HepG2 (cell line): ENCODE data around the gene SPI1. TPM values are rescaled to one million over a fixed set of nuclear protein-coding genes. Genes with fewer than 3 reads are reported as not detected.

Experiments
- ARNTL ChIP-seq: sonication (generic); formaldehyde crosslinking; IDR thresholded peaks from 2 replicates; pipeline ENCODE4 v1.4.0; 2020; ENCODE audit warnings: mild to moderate bottlenecking, missing genetic modification reagents
- HNF1A ChIP-seq, 2 experiments: sonication (generic) in 1 of 2; formaldehyde crosslinking in 1 of 2; IDR thresholded peaks; 2 replicates each; pipeline versions ENCODE4 v1.4.0 to v1.6.1; 2016 to 2020; ENCODE audit warnings: borderline replicate concordance in 1 of 2, low read depth in 1 of 2, mild to moderate bottlenecking in 1 of 2, missing genetic modification reagents in 1 of 2
- HNRNPUL1 ChIP-seq: fragments of 200-400 bp; formaldehyde crosslinking; IDR thresholded peaks from 2 replicates; pipeline ENCODE4 v1.6.1; 2017; ENCODE audit warnings: low read depth, mild to moderate bottlenecking, low read length, moderate library complexity
- HOMEZ ChIP-seq: IDR thresholded peaks from 2 replicates; pipeline ENCODE4 v1.6.1; 2016; ENCODE audit warnings: low read depth
- HOXA7 ChIP-seq: sonication (generic); formaldehyde crosslinking; IDR thresholded peaks from 2 replicates; pipeline ENCODE4 v1.8.1; 2022; ENCODE audit warnings: mild to moderate bottlenecking, missing genetic modification reagents, moderate library complexity
- NFATC3 ChIP-seq: sonication (generic); formaldehyde crosslinking; IDR thresholded peaks from 2 replicates; pipeline ENCODE4 v1.5.1; 2020; ENCODE audit warnings: mild to moderate bottlenecking, missing genetic modification reagents
- NONO ChIP-seq, 2 experiments: fragments of 450-650 bp in 1 of 2; sonication (generic) in 1 of 2; formaldehyde crosslinking in 1 of 2; IDR thresholded peaks in 1 of 2; conservative IDR thresholded peaks in 1 of 2; 2 replicates each; pipeline versions ENCODE4 v1.6.1 to v1.8.0; 2017 to 2022; ENCODE audit warnings: mild to moderate bottlenecking in 1 of 2, missing genetic modification reagents in 1 of 2, moderate library complexity in 1 of 2
- ZNF672 ChIP-seq: sonication (generic); formaldehyde crosslinking; IDR thresholded peaks from 2 replicates; pipeline ENCODE4 v1.8.1; 2022; ENCODE audit warnings: missing genetic modification reagents
- polyA plus RNA-seq, 8 experiments: library from polyadenylated mRNA; depleted of rRNA in 3 of 8; stranded (reverse) in 7 of 8; unstranded in 1 of 8; fragments of >200 nt; fragmentation: Illumina TruSeq in 4 of 8; extraction: Trizol in 4 of 8; gene quantifications; 2 replicates each; pipeline versions ENCODE4 v1.2.1 to v1.2.3, GENCODE V29; 2011 to 2016; ENCODE audit warnings: low read depth in 4 of 8, missing spikeins in 1 of 8, mixed read lengths in 1 of 8; ENCODE audit not compliant: insufficient read depth in 1 of 8
- total RNA-seq, 5 experiments: library from RNA; depleted of rRNA; stranded (reverse); fragments of >200 nt; fragmentation: Illumina TruSeq; extraction: Trizol; gene quantifications; 2 replicates each; pipeline ENCODE4 v1.2.3, GENCODE V29; 2016; ENCODE audit warnings: low read depth in 1 of 5
- TF ChIP-seq, protein P1 (sequence below): sonication (generic); formaldehyde crosslinking; IDR thresholded peaks from 2 replicates; pipeline ENCODE4 v1.5.0; 2020; ENCODE audit warnings: missing genetic modification reagents, mild to moderate bottlenecking, borderline replicate concordance
- TF ChIP-seq, protein P2 (sequence below): sonication (generic); formaldehyde crosslinking; IDR thresholded peaks from 2 replicates; pipeline ENCODE4 v1.9.0; 2021; ENCODE audit warnings: missing genetic modification reagents, borderline replicate concordance
- TF ChIP-seq, protein P3 (sequence below): sonication (generic); formaldehyde crosslinking; IDR thresholded peaks from 2 replicates; pipeline ENCODE4 v1.4.0; 2020; ENCODE audit warnings: missing genetic modification reagents, mild to moderate bottlenecking, borderline replicate concordance

SPI1 gene
- total and polyA plus RNA-seq, 2 of the 13 experiments (the other 11 are each of a cell fraction or from before 2014, with no cell fraction given), result not detected

- TF ChIP-seq, protein P1, sequence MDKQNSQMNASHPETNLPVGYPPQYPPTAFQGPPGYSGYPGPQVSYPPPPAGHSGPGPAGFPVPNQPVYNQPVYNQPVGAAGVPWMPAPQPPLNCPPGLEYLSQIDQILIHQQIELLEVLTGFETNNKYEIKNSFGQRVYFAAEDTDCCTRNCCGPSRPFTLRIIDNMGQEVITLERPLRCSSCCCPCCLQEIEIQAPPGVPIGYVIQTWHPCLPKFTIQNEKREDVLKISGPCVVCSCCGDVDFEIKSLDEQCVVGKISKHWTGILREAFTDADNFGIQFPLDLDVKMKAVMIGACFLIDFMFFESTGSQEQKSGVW, result no peak
- TF ChIP-seq HOMEZ (CRISPR knock-in tag) (peak; percentile 65), ARNTL (CRISPR knock-in tag) (no peak), NONO (IDR thresholded peaks at IDR 0.05) (no peak), NONO (CRISPR knock-in tag; conservative IDR thresholded peaks at IDR 0.05) (peak; percentile 80), HNF1A (IDR thresholded peaks at IDR 0.05; ENCODE audit: low read depth) (no peak), HNF1A (CRISPR knock-in tag; IDR thresholded peaks at IDR 0.05; ENCODE audit: borderline replicate concordance) (no peak), NFATC3 (CRISPR knock-in tag) (no peak), ZNF672 (CRISPR knock-in tag) (no peak), HOXA7 (CRISPR knock-in tag) (peak; percentile 72; the same call in 1 of the 2 replicates), HNRNPUL1 (no peak)
- TF ChIP-seq, protein P2, sequence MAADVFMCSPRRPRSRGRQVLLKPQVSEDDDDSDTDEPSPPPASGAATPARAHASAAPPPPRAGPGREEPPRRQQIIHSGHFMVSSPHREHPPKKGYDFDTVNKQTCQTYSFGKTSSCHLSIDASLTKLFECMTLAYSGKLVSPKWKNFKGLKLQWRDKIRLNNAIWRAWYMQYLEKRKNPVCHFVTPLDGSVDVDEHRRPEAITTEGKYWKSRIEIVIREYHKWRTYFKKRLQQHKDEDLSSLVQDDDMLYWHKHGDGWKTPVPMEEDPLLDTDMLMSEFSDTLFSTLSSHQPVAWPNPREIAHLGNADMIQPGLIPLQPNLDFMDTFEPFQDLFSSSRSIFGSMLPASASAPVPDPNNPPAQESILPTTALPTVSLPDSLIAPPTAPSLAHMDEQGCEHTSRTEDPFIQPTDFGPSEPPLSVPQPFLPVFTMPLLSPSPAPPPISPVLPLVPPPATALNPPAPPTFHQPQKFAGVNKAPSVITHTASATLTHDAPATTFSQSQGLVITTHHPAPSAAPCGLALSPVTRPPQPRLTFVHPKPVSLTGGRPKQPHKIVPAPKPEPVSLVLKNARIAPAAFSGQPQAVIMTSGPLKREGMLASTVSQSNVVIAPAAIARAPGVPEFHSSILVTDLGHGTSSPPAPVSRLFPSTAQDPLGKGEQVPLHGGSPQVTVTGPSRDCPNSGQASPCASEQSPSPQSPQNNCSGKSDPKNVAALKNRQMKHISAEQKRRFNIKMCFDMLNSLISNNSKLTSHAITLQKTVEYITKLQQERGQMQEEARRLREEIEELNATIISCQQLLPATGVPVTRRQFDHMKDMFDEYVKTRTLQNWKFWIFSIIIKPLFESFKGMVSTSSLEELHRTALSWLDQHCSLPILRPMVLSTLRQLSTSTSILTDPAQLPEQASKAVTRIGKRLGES (CRISPR knock-in tag), result no peak
- TF ChIP-seq, protein P3, sequence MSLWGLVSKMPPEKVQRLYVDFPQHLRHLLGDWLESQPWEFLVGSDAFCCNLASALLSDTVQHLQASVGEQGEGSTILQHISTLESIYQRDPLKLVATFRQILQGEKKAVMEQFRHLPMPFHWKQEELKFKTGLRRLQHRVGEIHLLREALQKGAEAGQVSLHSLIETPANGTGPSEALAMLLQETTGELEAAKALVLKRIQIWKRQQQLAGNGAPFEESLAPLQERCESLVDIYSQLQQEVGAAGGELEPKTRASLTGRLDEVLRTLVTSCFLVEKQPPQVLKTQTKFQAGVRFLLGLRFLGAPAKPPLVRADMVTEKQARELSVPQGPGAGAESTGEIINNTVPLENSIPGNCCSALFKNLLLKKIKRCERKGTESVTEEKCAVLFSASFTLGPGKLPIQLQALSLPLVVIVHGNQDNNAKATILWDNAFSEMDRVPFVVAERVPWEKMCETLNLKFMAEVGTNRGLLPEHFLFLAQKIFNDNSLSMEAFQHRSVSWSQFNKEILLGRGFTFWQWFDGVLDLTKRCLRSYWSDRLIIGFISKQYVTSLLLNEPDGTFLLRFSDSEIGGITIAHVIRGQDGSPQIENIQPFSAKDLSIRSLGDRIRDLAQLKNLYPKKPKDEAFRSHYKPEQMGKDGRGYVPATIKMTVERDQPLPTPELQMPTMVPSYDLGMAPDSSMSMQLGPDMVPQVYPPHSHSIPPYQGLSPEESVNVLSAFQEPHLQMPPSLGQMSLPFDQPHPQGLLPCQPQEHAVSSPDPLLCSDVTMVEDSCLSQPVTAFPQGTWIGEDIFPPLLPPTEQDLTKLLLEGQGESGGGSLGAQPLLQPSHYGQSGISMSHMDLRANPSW (CRISPR knock-in tag), result no peak
These were observed 22.8 kb downstream of the SPI1 start (continued) for GRCh38 chr11:47355283-47356128.
